Lung (tissue), 12 donors: Measurements from ENCODE around the gene ARID1B. TPM values are rescaled to one million over a fixed set of nuclear protein-coding genes. Genes with fewer than 3 reads are reported as not detected.

Source experiments
- ATAC-seq: fragments of 200-7000 bp; cut with Tn5 transposase; one replicate; pipeline ENCODE4 v1.9.1; 2020; ENCODE audit warnings: moderate number of reproducible peaks; ENCODE audit not compliant: insufficient read depth, low FRiP score
- DNase-seq, 3 donors: peaks; one replicate each; pipeline ENCODE4 v3.0.0-alpha.2; 2013 to 2017
- H3K27ac ChIP-seq, 2 donors: one replicate each; pipeline ENCODE4 v1.5.1; 2013; ENCODE audit warnings: mild to moderate bottlenecking in 2 of 2, moderate library complexity in 2 of 2, control low read depth in 1 of 2, inconsistent platforms in 1 of 2, low read depth in 1 of 2, low read length in 1 of 2
- H3K27me3 ChIP-seq, 3 donors: one replicate each; pipeline ENCODE4 v1.5.1; 2013; ENCODE audit warnings: low read length in 2 of 3; ENCODE audit not compliant: control insufficient read depth in 3 of 3, insufficient read depth in 3 of 3
- H3K36me3 ChIP-seq, 4 donors: one replicate each; pipeline ENCODE4 v1.5.1; 2013; ENCODE audit warnings: low read length in 4 of 4, mild to moderate bottlenecking in 1 of 4, moderate library complexity in 1 of 4; ENCODE audit not compliant: control insufficient read depth in 4 of 4, insufficient read depth in 4 of 4
- H3K4me1 ChIP-seq, 5 donors: one replicate each; pipeline ENCODE4 v1.5.1; 2013; ENCODE audit warnings: low read length in 5 of 5, mild to moderate bottlenecking in 2 of 5, moderate library complexity in 1 of 5; ENCODE audit not compliant: control insufficient read depth in 5 of 5, insufficient read depth in 5 of 5
- H3K4me3 ChIP-seq: one replicate; pipeline ENCODE4 v1.5.1; 2013; ENCODE audit warnings: mild to moderate bottlenecking, control low read depth, moderate library complexity
- H3K9ac ChIP-seq, 2 donors: one replicate each; pipeline ENCODE4 v1.5.1; 2013; ENCODE audit warnings: low read length in 2 of 2, control low read depth in 1 of 2; ENCODE audit not compliant: insufficient read depth in 1 of 2
- H3K9me3 ChIP-seq, 4 donors: one replicate each; pipeline ENCODE4 v1.5.1; 2013; ENCODE audit warnings: low read length in 3 of 4, mild to moderate bottlenecking in 1 of 4, moderate library complexity in 1 of 4; ENCODE audit not compliant: control insufficient read depth in 4 of 4, insufficient read depth in 3 of 4
- WGBS, 2 donors: extraction: QIAGEN DNeasy Blood & Tissue Kit; methylation state at CpG; one replicate each; pipeline ENCODE4 v1.1.7; 2013; 5-methylcytosine and 5-hydroxymethylcytosine counted together
- polyA plus RNA-seq, 2 donors: library from polyadenylated mRNA; stranded (reverse); fragments of 200-250 nt; gene quantifications; one replicate each; pipeline ENCODE4 v1.2.1, GENCODE V29; 2013
- total RNA-seq, 2 donors: library from RNA; depleted of rRNA in 1 of 2; stranded (reverse); fragments of >200 nt in 1 of 2; gene quantifications; one replicate each; pipeline ENCODE4 v1.2.1, GENCODE V29; 2014 to 2021
- TF ChIP-seq, protein P1 (sequence below): IDR thresholded peaks from 2 replicates; pipeline ENCODE4 v1.5.1; 2012; ENCODE audit warnings: mild to moderate bottlenecking; ENCODE audit errors: control extremely low read depth, extremely low read depth
- donor health status: control.
- donor health status: control.
- donor health status: Bipolar disorder and iron deficiency.
- donor health status: healthy.
- donor health status: DM: yes; HTN: yes; CAD: no.

The ARID1B gene
- total and polyA plus RNA-seq, 4 donors = 10.5 to 239 (median 50.9) TPM

DNA sequence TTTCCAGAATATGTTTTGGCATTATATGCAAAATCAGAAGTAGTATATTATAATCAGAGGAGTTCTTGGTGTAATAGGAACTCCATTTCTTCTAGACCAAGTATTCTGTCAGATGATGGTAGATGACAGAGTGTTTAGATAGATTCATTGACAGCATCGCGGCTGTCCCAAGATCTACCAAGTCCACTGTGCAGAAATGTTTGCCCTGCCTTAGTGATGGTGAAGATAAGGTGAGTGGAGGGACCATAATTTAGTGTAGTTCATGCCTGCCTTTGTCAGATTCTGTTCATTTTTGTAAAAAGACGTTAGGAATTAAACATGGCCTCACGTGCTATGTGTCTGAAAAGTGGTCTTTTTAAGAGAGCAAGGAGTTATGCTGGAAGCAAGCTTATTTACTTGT is 270.1 kb downstream of the ARID1B start:
- Histone ChIP-seq H3K36me3 (peaks cover 0 to 4% (median 0%) of the 10 kb centered on the region in 4 donors), H3K27ac (no peak overlapping the region), H3K9me3 (no peaks in the 10 kb centered on the region), H3K4me1 (peaks cover 6 to 28% (median 11%) of the 10 kb centered on the region in 5 donors), H3K4me3 (no peak overlapping the region), H3K27me3 (no peaks in the 10 kb centered on the region), H3K9ac (no peak overlapping the region)
- ATAC-seq = no peak
- 89 to 93% methylated on average over 4 of the region's 4 CpGs for WGBS, 2 donors
- no peak for DNase-seq
- TF ChIP-seq, protein P1, sequence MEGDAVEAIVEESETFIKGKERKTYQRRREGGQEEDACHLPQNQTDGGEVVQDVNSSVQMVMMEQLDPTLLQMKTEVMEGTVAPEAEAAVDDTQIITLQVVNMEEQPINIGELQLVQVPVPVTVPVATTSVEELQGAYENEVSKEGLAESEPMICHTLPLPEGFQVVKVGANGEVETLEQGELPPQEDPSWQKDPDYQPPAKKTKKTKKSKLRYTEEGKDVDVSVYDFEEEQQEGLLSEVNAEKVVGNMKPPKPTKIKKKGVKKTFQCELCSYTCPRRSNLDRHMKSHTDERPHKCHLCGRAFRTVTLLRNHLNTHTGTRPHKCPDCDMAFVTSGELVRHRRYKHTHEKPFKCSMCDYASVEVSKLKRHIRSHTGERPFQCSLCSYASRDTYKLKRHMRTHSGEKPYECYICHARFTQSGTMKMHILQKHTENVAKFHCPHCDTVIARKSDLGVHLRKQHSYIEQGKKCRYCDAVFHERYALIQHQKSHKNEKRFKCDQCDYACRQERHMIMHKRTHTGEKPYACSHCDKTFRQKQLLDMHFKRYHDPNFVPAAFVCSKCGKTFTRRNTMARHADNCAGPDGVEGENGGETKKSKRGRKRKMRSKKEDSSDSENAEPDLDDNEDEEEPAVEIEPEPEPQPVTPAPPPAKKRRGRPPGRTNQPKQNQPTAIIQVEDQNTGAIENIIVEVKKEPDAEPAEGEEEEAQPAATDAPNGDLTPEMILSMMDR = no peak

- ATAC-seq = no peak
- no peak overlapping the region for H3K27ac ChIP-seq
- peaks cover 0 to 4% (median 0%) of the 10 kb centered on the region in 4 donors for H3K36me3 ChIP-seq
- DNase-seq = peak; percentile 45 to 92 (median 88)
- no peaks in the 10 kb centered on the region for H3K9me3 ChIP-seq
- H3K9ac ChIP-seq = no peak overlapping the region
- H3K4me3 ChIP-seq = no peak overlapping the region
- TF ChIP-seq, protein P1 = no peak
- H3K4me1 ChIP-seq = peaks cover 6 to 28% (median 11%) of the 10 kb centered on the region in 5 donors
- WGBS, 2 donors = 23 to 45% methylated on average over 2 of the region's 2 CpGs
- H3K27me3 ChIP-seq = no peaks in the 10 kb centered on the region
These were observed 270.8 kb downstream of the ARID1B start for GRCh38 chr6:157047951-157048350.

DNA sequence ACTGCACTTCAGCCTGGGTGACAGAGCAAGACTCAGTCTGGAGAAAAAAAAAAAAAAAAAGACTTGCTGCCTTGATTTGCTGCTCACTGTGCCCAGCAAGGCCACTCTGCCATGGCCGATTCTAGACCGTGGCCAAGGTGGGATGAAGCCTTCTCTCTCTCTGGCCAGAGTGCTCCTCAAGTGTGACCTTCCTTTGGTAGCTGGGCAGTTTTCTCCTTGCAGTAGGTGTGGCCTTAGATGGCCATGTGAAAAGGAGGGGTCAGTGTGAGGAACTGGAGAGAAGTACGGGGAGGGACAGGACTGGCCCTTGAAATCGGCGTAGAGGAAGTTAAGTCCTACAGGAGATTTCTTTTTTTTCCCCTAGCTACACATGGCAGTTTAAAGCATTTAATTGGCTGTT is 272.0 kb downstream of the ARID1B start:
- H3K4me1 ChIP-seq = peaks cover 6 to 28% (median 11%) of the 10 kb centered on the region in 5 donors
- no peaks in the 10 kb centered on the region for H3K27me3 ChIP-seq
- ATAC-seq (peak; percentile 85), DNase-seq (no peak)
- no peaks in the 10 kb centered on the region for H3K9me3 ChIP-seq
- 50 to 54% methylated on average over 5 of the region's 5 CpGs for WGBS, 2 donors
- H3K4me3 ChIP-seq = no peak overlapping the region
- no peak overlapping the region for H3K9ac ChIP-seq
- TF ChIP-seq, protein P1 = no peak
- no peaks in the 10 kb centered on the region for H3K36me3 ChIP-seq
- peak overlapping the region in 1 of 2 donors; percentile 9 for H3K27ac ChIP-seq
